ENCODE results near the gene CAPNS2. TPM values are rescaled to one million over a fixed set of nuclear protein-coding genes. Genes with fewer than 3 reads are reported as not detected.
"Not testable (repeated sequence)": the region's sequence is repeated elsewhere in the genome, so short reads cannot be mapped to it uniquely, and the experiment has no call there.

CAPNS2 gene
- total and polyA plus RNA-seq, 9 of the 15 experiments (the other 6 are each of a cell fraction or from before 2014, with no cell fraction given): 0.12 to 0.65 (median 0.24) TPM; not detected in 2

DNA sequence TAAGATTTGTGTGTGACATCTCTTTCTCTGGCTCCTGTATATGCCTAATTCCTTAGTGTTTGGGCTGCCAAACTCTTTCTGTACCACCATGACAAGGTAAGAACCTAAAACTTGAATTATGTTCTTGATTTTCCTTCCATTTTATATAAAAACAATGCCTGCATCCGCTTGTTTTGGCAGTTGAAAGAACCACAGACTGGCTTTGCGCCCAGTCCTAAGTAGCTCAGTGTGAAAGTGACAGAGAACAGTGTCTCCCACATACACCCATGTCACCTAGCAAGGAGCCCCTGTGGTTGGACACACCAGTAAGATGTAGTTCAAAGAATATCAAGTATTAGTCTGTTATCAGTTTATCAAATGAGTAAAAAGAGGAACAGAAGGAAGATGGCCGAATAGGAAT, 48.6 kb downstream of the CAPNS2 start:
- Histone ChIP-seq H3K4me1 (replicated peaks in 1 of 2; ENCODE audit: control insufficient read depth in 2 of 2, insufficient read depth in 2 of 2, low read length in 2 of 2) (no peaks in the 10 kb centered on the region), H3K9ac (ENCODE audit: insufficient read depth in 1 of 2, low read depth in 2 of 2, low read length in 2 of 2) (no peak overlapping the region), H3K4me2 (ENCODE audit: insufficient read depth, low read length) (no peak overlapping the region), H3K4me3 (no peak overlapping the region), H3K9me1 (ENCODE audit: control insufficient read depth, insufficient read depth, low read length) (no peaks in the 10 kb centered on the region), H3K79me2 (ENCODE audit: control insufficient read depth, insufficient read depth, low read length) (no peaks in the 10 kb centered on the region), H3K27ac (ENCODE audit: extremely low read depth, low read depth, low read length) (no peak overlapping the region), H3K27me3 (ENCODE audit: control insufficient read depth in 2 of 2, insufficient read depth in 2 of 2, low read length in 2 of 2) (no peaks in the 10 kb centered on the region), H4K20me1 (replicated peaks; ENCODE audit: control insufficient read depth, insufficient read depth, low read length) (no peaks in the 10 kb centered on the region), H3K9me3 (replicated peaks; ENCODE audit: control insufficient read depth, insufficient read depth, low read depth, low read length) (0 out of 2 replicates have a peak, but pooled peaks cover 4% of the 10 kb centered on the region), H3K36me3 (ENCODE audit: control insufficient read depth, insufficient read depth, low read length) (no peaks in the 10 kb centered on the region), H2AFZ (ENCODE audit: low read depth, low read length) (no peak overlapping the region)
- ChIA-PET CTCF (ENCODE audit: low intra/inter-chr PET ratio) (no interaction called here), POLR2A (no interaction called here)
- no TSS peak for BruUV-seq (replicated peaks)
- FAIRE-seq (no peak), ATAC-seq (no peak), DNase-seq (ENCODE audit: extremely low read depth in 1 of 4, low spot score in 3 of 4) (no peak)
- in situ Hi-C loops (cut with MboI) (no loop called here), intact Hi-C loops (cut with micrococcal nuclease) (no loop called here)
- TF ChIP-seq KLF6 (CRISPR knock-in tag; IDR thresholded peaks at IDR 0.05; ENCODE audit: borderline replicate concordance) (no peak), DMBX1 (CRISPR knock-in tag; IDR thresholded peaks at IDR 0.05; ENCODE audit: borderline replicate concordance) (no peak), ZNF217 (CRISPR knock-in tag; IDR thresholded peaks at IDR 0.05) (no peak), MAFF (IDR thresholded peaks at IDR 0.05; ENCODE audit: low read length) (no peak), FOXJ2 (tag; IDR thresholded peaks at IDR 0.05) (no peak), KDM4B (IDR thresholded peaks at IDR 0.05; ENCODE audit: borderline replicate concordance in 2 of 2, low read depth in 1 of 2) (no peak), SIN3B (IDR thresholded peaks at IDR 0.05; ENCODE audit: low read depth) (no peak), IRF1 (CRISPR knock-in tag; IDR thresholded peaks at IDR 0.05; ENCODE audit: borderline replicate concordance) (no peak), ETV1 (tag; conservative IDR thresholded peaks at IDR 0.05; ENCODE audit: low read depth) (no peak)
- 0% methylated on average over 3 of the region's 3 CpGs for WGBS (ENCODE audit: insufficient coverage, low coverage, missing lambda C conversion rate)

DNA sequence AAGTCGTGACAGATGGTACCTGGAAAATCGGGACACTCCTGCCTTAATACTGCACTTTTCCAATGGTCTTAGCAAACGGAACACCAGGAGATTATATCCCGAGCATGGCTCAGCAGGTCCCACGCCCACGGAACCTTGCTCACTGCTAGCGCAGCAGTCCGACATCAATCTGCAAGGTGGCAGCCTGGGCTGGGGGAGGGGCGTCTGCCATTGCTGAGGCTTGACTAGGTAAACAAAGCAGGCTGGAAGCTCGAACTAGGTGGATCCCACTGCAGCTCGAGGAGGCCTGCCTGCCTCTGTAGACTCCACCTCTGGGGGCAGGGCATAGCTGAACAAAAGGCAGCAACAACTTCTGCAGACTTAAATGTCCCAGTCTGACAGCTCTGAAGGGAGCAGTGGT, 49.2 kb downstream of the CAPNS2 start:
- H3K9ac ChIP-seq (ENCODE audit: insufficient read depth in 1 of 2, low read depth in 2 of 2, low read length in 2 of 2); H3K9me1 ChIP-seq (ENCODE audit: control insufficient read depth, insufficient read depth, low read length); H3K9me3 ChIP-seq (replicated peaks; ENCODE audit: control insufficient read depth, insufficient read depth, low read depth, low read length); POLR2A ChIA-PET; H3K4me1 ChIP-seq (replicated peaks in 1 of 2; ENCODE audit: control insufficient read depth in 2 of 2, insufficient read depth in 2 of 2, low read length in 2 of 2); BruUV-seq (replicated peaks); ATAC-seq; H3K27ac ChIP-seq (ENCODE audit: extremely low read depth, low read depth, low read length); in situ Hi-C loops (cut with MboI); H3K4me3 ChIP-seq; H2AFZ ChIP-seq (ENCODE audit: low read depth, low read length); H3K79me2 ChIP-seq (ENCODE audit: control insufficient read depth, insufficient read depth, low read length); H3K36me3 ChIP-seq (ENCODE audit: control insufficient read depth, insufficient read depth, low read length); CTCF ChIA-PET (ENCODE audit: low intra/inter-chr PET ratio); H4K20me1 ChIP-seq (replicated peaks; ENCODE audit: control insufficient read depth, insufficient read depth, low read length); intact Hi-C loops (cut with micrococcal nuclease); DNase-seq (ENCODE audit: extremely low read depth in 1 of 4, low spot score in 3 of 4); FAIRE-seq; H3K4me2 ChIP-seq (ENCODE audit: insufficient read depth, low read length); H3K27me3 ChIP-seq (ENCODE audit: control insufficient read depth in 2 of 2, insufficient read depth in 2 of 2, low read length in 2 of 2): not testable (repeated sequence)
- 15% methylated on average over 10 of the region's 11 CpGs for WGBS (ENCODE audit: insufficient coverage, low coverage, missing lambda C conversion rate)

Data from K562 (cell line).